ENCODE results near the gene KPNA1.

GRCh38 chr3:122377975-122378374 is 136.8 kb downstream of the KPNA1 start:
- TF ChIP-seq CTCF (IDR thresholded peaks at IDR 0.05) (no peak), ZFX (IDR thresholded peaks at IDR 0.05; ENCODE audit: borderline replicate concordance) (no peak)
